Liver (tissue), 9 donors: ENCODE measurements around the gene FAM181A. TPM values are rescaled to one million over a fixed set of nuclear protein-coding genes. Genes with fewer than 3 reads are reported as not detected.

ENCODE experiments used
- DNase-seq: peaks from one replicate; pipeline ENCODE4 v3.0.0-alpha.2; 2017; ENCODE audit warnings: low spot score
- H3K27ac ChIP-seq, 2 donors: one replicate each; pipeline ENCODE4 v1.7.0; 2013; ENCODE audit warnings: inconsistent platforms in 2 of 2, low read length in 2 of 2, control low read depth in 1 of 2, low read depth in 1 of 2, mild to moderate bottlenecking in 1 of 2
- H3K27me3 ChIP-seq, 4 donors: one replicate each; pipeline versions ENCODE4 v1.6.1 to v1.7.0; 2013; ENCODE audit warnings: low read length in 3 of 4, inconsistent platforms in 1 of 4, mild to moderate bottlenecking in 1 of 4, moderate library complexity in 1 of 4; ENCODE audit not compliant: control insufficient read depth in 4 of 4, insufficient read depth in 4 of 4
- H3K36me3 ChIP-seq, 4 donors: one replicate each; pipeline versions ENCODE4 v1.6.1 to v1.7.0; 2013; ENCODE audit warnings: low read length in 3 of 4, mild to moderate bottlenecking in 3 of 4, low read depth in 1 of 4, moderate library complexity in 1 of 4; ENCODE audit not compliant: control insufficient read depth in 4 of 4, insufficient read depth in 3 of 4
- H3K4me1 ChIP-seq, 4 donors: one replicate each; pipeline versions ENCODE4 v1.6.1 to v1.7.0; 2013; ENCODE audit warnings: low read length in 3 of 4, mild to moderate bottlenecking in 3 of 4, moderate library complexity in 1 of 4; ENCODE audit not compliant: control insufficient read depth in 4 of 4, insufficient read depth in 4 of 4
- H3K4me3 ChIP-seq, 3 donors: one replicate each; pipeline versions ENCODE4 v1.6.1 to v1.7.0; 2013; ENCODE audit warnings: low read length in 3 of 3, control low read depth in 1 of 3, low read depth in 1 of 3, mild to moderate bottlenecking in 1 of 3
- H3K9ac ChIP-seq, 2 donors: one replicate each; pipeline ENCODE4 v1.7.0; 2013; ENCODE audit warnings: low read length in 2 of 2, mild to moderate bottlenecking in 2 of 2, moderate library complexity in 2 of 2, control low read depth in 1 of 2, low read depth in 1 of 2
- H3K9me3 ChIP-seq, 4 donors: one replicate each; pipeline versions ENCODE4 v1.6.1 to v1.7.0; 2013; ENCODE audit warnings: low read length in 3 of 4; ENCODE audit not compliant: control insufficient read depth in 4 of 4
- ATF3 ChIP-seq: IDR thresholded peaks from 2 replicates; pipeline ENCODE4 v1.6.1; 2016; ENCODE audit warnings: antibody characterized with exemption
- EGR1 ChIP-seq, 2 donors: IDR thresholded peaks; 2 replicates each; pipeline ENCODE4 v1.6.1; 2016 to 2018; ENCODE audit warnings: antibody characterized with exemption in 2 of 2, low read depth in 2 of 2
- FOXA1 ChIP-seq: IDR thresholded peaks from 2 replicates; pipeline ENCODE4 v1.6.1; 2016; ENCODE audit warnings: antibody characterized with exemption
- FOXA2 ChIP-seq: IDR thresholded peaks from 2 replicates; pipeline ENCODE4 v1.6.1; 2016; ENCODE audit warnings: antibody characterized with exemption
- GABPA ChIP-seq, 2 donors: IDR thresholded peaks in 1 of 2; conservative IDR thresholded peaks in 1 of 2; 2 replicates each; pipeline ENCODE4 v1.6.1; 2016; ENCODE audit warnings: antibody characterized with exemption in 2 of 2, mild to moderate bottlenecking in 1 of 2, moderate library complexity in 1 of 2
- HNF4A ChIP-seq, 2 donors: conservative IDR thresholded peaks; 2 replicates each; pipeline ENCODE4 v1.6.1; 2016; ENCODE audit warnings: antibody characterized with exemption in 2 of 2, mild to moderate bottlenecking in 2 of 2
- HNF4G ChIP-seq: IDR thresholded peaks from 2 replicates; pipeline ENCODE4 v1.6.1; 2016; ENCODE audit warnings: antibody characterized with exemption
- JUND ChIP-seq, 2 donors: IDR thresholded peaks; 2 replicates each; pipeline ENCODE4 v1.6.1; 2016; ENCODE audit warnings: antibody characterized with exemption in 2 of 2
- MAX ChIP-seq: IDR thresholded peaks from 2 replicates; pipeline ENCODE4 v1.6.1; 2016; ENCODE audit warnings: antibody characterized with exemption
- NR2F2 ChIP-seq: IDR thresholded peaks from 2 replicates; pipeline ENCODE4 v1.6.1; 2016; ENCODE audit warnings: antibody characterized with exemption
- RAD21 ChIP-seq, 2 donors: IDR thresholded peaks; 2 replicates each; pipeline ENCODE4 v1.6.1; 2016; ENCODE audit warnings: antibody characterized with exemption in 2 of 2, mild to moderate bottlenecking in 2 of 2
- RXRA ChIP-seq, 2 donors: IDR thresholded peaks; 2 replicates each; pipeline ENCODE4 v1.6.1; 2017 to 2018; ENCODE audit warnings: antibody characterized with exemption in 2 of 2, mild to moderate bottlenecking in 1 of 2
- SP1 ChIP-seq: IDR thresholded peaks from 2 replicates; pipeline ENCODE4 v1.6.1; 2018; ENCODE audit warnings: antibody characterized with exemption, mild to moderate bottlenecking
- TAF1 ChIP-seq: conservative IDR thresholded peaks from 2 replicates; pipeline ENCODE4 v1.6.1; 2016; ENCODE audit warnings: antibody characterized with exemption, mild to moderate bottlenecking
- YY1 ChIP-seq: IDR thresholded peaks from 2 replicates; pipeline ENCODE4 v1.6.1; 2016; ENCODE audit warnings: antibody characterized with exemption, mild to moderate bottlenecking
- ZBTB33 ChIP-seq: IDR thresholded peaks from 2 replicates; pipeline ENCODE4 v1.6.1; 2016; ENCODE audit warnings: antibody characterized with exemption
- WGBS: extraction: QIAGEN DNeasy Blood & Tissue Kit; methylation state at CpG from one replicate; pipeline ENCODE4 v1.1.7; 2013; 5-methylcytosine and 5-hydroxymethylcytosine counted together
- polyA plus RNA-seq, 2 donors: library from polyadenylated mRNA; stranded (reverse) in 1 of 2; unstranded in 1 of 2; fragments of 200-250 nt in 1 of 2; fragments of >200 nt in 1 of 2; fragmentation: Nextera tagmentation in 1 of 2; extraction: Ambion mirVana in 1 of 2; gene quantifications; one replicate each; pipeline versions ENCODE4 v1.2.1 to v1.2.3, GENCODE V29; 2013 to 2015
- total RNA-seq, 2 donors: library from RNA; depleted of rRNA; stranded (reverse); fragments of >200 nt; gene quantifications; one replicate each; pipeline ENCODE4 v1.2.3, GENCODE V29; 2014
- TF ChIP-seq, protein P1 (sequence below): fragments of 150-350 bp; IDR thresholded peaks from 2 replicates; pipeline ENCODE4 v1.5.1; 2017; ENCODE audit warnings: improper control_type of control experiment, low read depth, low read length; ENCODE audit not compliant: missing input control
- TF ChIP-seq, protein P2 (sequence below): IDR thresholded peaks from 2 replicates; pipeline ENCODE4 v1.6.1; 2016; ENCODE audit warnings: antibody characterized with exemption, mild to moderate bottlenecking
- donor health status: healthy.
- donor health status: healthy.
- donor health status: healthy.
- donor health status: healthy.
- donor health status: healthy.

Gene FAM181A
- total and polyA plus RNA-seq, 4 donors, result not detected

DNA sequence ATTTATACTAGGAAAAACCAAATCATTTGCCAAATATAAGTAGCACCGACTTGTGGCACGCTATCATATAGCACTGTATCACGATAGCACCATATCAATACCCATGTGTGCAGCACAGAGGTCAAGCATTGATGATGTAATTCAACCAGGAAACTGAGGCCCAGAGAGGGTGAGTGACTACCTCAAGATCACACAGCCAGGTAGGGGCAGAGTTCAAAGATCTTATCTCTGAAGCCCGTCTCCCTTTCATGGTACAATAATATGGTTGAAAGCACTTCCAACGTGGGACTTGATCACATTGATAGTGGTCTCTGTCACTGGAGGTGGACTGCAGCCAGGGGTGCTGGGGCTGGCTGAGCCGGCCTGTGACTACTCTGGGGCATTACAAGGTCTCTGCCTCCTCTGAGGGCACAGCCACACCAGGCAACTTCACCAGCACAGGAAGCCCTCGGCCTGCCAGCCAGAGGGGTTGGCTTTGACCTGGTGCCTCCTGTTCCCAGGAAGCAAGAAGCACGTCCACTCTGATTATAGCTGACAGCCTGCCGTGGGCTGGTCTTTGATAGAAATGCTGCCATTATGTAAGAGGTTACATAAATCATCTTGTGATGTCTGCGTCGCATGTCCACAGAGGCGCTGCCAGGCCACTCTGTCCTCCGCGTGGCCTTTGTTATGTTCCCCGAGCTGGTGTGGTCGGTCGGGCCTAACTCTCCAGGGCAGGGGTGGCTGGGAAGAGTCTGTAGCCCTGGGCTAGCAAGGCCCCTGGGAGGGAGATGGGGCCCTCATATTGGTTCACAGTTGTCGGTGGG lies 5.9 kb upstream of the FAM181A start:
- Histone ChIP-seq H3K27me3 (no peaks in the 10 kb centered on the region), H3K27ac (no peak overlapping the region), H3K4me3 (no peak overlapping the region), H3K9me3 (no peaks in the 10 kb centered on the region), H3K36me3 (no peaks in the 10 kb centered on the region), H3K4me1 (no peaks in the 10 kb centered on the region), H3K9ac (no peak overlapping the region)
- WGBS, result 87% methylated on average over 18 of the region's 18 CpGs
- TF ChIP-seq JUND (IDR thresholded peaks at IDR 0.05) (no peak), EGR1 (IDR thresholded peaks at IDR 0.05; ENCODE audit: low read depth in 2 of 2) (no peak), RAD21 (IDR thresholded peaks at IDR 0.05) (no peak), TAF1 (no peak), HNF4A (conservative IDR thresholded peaks at IDR 0.05) (no peak), YY1 (no peak), ZBTB33 (no peak), HNF4G (no peak), MAX (no peak), ATF3 (no peak), FOXA2 (no peak), RXRA (IDR thresholded peaks at IDR 0.05) (no peak), FOXA1 (no peak), SP1 (no peak), GABPA (IDR thresholded peaks at IDR 0.05 in 1 of 2, conservative IDR thresholded peaks at IDR 0.05 in 1 of 2) (no peak), NR2F2 (no peak)
- TF ChIP-seq, protein P1, sequence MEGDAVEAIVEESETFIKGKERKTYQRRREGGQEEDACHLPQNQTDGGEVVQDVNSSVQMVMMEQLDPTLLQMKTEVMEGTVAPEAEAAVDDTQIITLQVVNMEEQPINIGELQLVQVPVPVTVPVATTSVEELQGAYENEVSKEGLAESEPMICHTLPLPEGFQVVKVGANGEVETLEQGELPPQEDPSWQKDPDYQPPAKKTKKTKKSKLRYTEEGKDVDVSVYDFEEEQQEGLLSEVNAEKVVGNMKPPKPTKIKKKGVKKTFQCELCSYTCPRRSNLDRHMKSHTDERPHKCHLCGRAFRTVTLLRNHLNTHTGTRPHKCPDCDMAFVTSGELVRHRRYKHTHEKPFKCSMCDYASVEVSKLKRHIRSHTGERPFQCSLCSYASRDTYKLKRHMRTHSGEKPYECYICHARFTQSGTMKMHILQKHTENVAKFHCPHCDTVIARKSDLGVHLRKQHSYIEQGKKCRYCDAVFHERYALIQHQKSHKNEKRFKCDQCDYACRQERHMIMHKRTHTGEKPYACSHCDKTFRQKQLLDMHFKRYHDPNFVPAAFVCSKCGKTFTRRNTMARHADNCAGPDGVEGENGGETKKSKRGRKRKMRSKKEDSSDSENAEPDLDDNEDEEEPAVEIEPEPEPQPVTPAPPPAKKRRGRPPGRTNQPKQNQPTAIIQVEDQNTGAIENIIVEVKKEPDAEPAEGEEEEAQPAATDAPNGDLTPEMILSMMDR, result no peak
- TF ChIP-seq, protein P2, sequence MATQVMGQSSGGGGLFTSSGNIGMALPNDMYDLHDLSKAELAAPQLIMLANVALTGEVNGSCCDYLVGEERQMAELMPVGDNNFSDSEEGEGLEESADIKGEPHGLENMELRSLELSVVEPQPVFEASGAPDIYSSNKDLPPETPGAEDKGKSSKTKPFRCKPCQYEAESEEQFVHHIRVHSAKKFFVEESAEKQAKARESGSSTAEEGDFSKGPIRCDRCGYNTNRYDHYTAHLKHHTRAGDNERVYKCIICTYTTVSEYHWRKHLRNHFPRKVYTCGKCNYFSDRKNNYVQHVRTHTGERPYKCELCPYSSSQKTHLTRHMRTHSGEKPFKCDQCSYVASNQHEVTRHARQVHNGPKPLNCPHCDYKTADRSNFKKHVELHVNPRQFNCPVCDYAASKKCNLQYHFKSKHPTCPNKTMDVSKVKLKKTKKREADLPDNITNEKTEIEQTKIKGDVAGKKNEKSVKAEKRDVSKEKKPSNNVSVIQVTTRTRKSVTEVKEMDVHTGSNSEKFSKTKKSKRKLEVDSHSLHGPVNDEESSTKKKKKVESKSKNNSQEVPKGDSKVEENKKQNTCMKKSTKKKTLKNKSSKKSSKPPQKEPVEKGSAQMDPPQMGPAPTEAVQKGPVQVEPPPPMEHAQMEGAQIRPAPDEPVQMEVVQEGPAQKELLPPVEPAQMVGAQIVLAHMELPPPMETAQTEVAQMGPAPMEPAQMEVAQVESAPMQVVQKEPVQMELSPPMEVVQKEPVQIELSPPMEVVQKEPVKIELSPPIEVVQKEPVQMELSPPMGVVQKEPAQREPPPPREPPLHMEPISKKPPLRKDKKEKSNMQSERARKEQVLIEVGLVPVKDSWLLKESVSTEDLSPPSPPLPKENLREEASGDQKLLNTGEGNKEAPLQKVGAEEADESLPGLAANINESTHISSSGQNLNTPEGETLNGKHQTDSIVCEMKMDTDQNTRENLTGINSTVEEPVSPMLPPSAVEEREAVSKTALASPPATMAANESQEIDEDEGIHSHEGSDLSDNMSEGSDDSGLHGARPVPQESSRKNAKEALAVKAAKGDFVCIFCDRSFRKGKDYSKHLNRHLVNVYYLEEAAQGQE, result no peak
- no peak for DNase-seq
